Skeletal muscle tissue (tissue), 4 donors: ENCODE results near the gene POU2F3. TPM values are rescaled to one million over a fixed set of nuclear protein-coding genes. Genes with fewer than 3 reads are reported as not detected.
A peak's percentile ranks its signal among the peaks of the same experiment; 100 is the strongest.

Experiments used
- H3K27ac ChIP-seq: one replicate; pipeline ENCODE4 v1.7.0; 2013; ENCODE audit warnings: mild to moderate bottlenecking, low read depth, low read length, inconsistent platforms
- H3K27me3 ChIP-seq, 3 donors: one replicate each; pipeline ENCODE4 v1.7.0; 2013; ENCODE audit warnings: low read length in 3 of 3; ENCODE audit not compliant: control insufficient read depth in 3 of 3, insufficient read depth in 3 of 3
- H3K36me3 ChIP-seq, 3 donors: one replicate each; pipeline ENCODE4 v1.7.0; 2013; ENCODE audit warnings: low read length in 3 of 3; ENCODE audit not compliant: control insufficient read depth in 3 of 3, insufficient read depth in 3 of 3
- H3K4me1 ChIP-seq, 3 donors: one replicate each; pipeline ENCODE4 v1.7.0; 2013; ENCODE audit warnings: low read length in 3 of 3, mild to moderate bottlenecking in 3 of 3; ENCODE audit not compliant: control insufficient read depth in 3 of 3, insufficient read depth in 3 of 3
- H3K4me3 ChIP-seq, 3 donors: one replicate each; pipeline ENCODE4 v1.7.0; 2013; ENCODE audit warnings: low read length in 3 of 3
- H3K9ac ChIP-seq, 3 donors: one replicate each; pipeline ENCODE4 v1.7.0; 2013; ENCODE audit warnings: low read length in 3 of 3, mild to moderate bottlenecking in 3 of 3, moderate library complexity in 2 of 3, low read depth in 1 of 3
- H3K9me3 ChIP-seq, 3 donors: one replicate each; pipeline ENCODE4 v1.7.0; 2013; ENCODE audit warnings: low read length in 3 of 3; ENCODE audit not compliant: control insufficient read depth in 3 of 3
- total RNA-seq: library from RNA; depleted of rRNA; stranded (reverse); fragments of >200 nt; gene quantifications from one replicate; pipeline ENCODE4 v1.2.3, GENCODE V29; 2014
- donor health status: Osteomylitis.

The POU2F3 gene
- total RNA-seq, 1 donor from 2014 or later: not detected

DNA sequence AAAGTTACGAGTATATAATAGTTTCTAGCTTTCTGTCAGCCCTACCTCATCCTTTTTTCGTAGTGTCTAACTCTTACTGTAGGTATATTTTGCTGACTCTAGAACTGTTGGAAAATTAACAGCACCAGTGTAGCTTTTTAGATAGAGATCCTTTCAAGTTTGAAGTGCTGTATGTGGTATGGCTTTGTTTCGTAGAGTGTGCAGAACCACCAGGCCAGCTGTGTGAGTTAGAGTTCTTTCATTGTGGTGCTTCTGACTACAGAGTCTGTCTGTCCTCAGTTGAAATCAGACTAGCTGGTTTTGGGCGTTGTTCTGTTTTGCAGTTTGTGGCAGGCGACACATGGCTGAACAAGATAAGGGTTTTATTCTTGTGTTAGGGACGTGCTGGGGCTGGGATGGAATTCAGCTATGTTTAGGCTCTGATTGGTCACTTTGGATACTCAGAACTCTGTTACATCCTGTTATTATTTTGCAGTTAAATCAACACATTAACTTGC, 99.5 kb downstream of the POU2F3 start:
- peak overlapping the region; percentile 16 for H3K27ac ChIP-seq
- H3K4me3 ChIP-seq: peak overlapping the region; percentile 80 to 97 (median 94)
- peaks cover 10 to 49% (median 21%) of the 10 kb centered on the region in 3 donors for H3K4me1 ChIP-seq
- H3K27me3 ChIP-seq: no peaks in the 10 kb centered on the region
- H3K9ac ChIP-seq: peak overlapping the region; percentile 94 to 98 (median 95)
- no peaks in the 10 kb centered on the region for H3K9me3 ChIP-seq
- peaks cover 0 to 4% (median 0%) of the 10 kb centered on the region in 3 donors for H3K36me3 ChIP-seq

DNA sequence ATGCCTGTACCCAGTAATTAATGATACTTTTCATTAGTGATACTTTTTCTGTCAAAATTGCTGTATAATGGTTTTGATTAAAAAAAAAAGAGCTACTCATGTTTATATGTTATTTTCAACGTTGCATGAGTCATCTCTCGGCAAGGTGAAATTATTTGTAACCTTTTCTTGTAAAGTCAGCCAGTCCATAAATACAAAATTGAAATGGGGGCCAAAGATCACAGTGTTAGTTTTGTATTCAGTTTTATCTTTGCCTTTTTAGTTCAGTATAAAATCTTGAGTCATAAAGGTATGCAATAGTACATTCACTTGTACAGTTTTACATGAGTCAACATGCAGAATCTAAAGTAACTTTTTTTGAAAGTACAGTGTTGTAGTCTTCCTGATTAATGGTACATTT, 100.6 kb downstream of the POU2F3 start:
- peak overlapping the region in 1 of 3 donors; percentile 34 for H3K4me3 ChIP-seq

DNA sequence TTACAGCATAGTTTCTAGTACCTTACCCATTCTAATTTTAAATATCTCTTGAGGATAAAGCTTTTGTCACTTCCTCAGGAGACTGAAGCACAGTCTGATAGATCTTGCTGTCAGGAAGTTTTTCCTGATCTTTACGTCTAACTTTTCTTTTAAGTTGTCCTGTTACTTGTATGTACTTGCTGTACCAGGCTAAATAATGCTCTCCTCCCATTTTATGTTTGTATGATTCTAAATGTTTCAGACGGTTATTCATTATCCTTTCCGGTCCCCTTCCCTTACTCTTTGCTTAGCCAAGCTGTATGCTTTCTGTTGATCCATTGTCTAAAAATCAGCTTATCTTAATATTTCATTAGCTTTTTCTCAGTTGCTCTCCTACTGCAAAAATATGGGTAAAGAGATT, 102.3 kb downstream of the POU2F3 start:
- Histone ChIP-seq H3K4me3 (peak overlapping the region in 1 of 3 donors; percentile 14), H3K4me1 (peaks cover 21 to 58% (median 38%) of the 10 kb centered on the region in 3 donors), H3K9me3 (no peaks in the 10 kb centered on the region), H3K36me3 (no peaks in the 10 kb centered on the region), H3K27me3 (no peaks in the 10 kb centered on the region), H3K9ac (peak overlapping the region in 1 of 3 donors; percentile 54), H3K27ac (no peak overlapping the region)

More for the DNA sequence above, 100.6 kb downstream of the POU2F3 start:
- Histone ChIP-seq H3K36me3 (peaks cover 0 to 4% (median 0%) of the 10 kb centered on the region in 3 donors), H3K9ac (peak overlapping the region in 1 of 3 donors; percentile 98), H3K9me3 (no peaks in the 10 kb centered on the region), H3K4me1 (peaks cover 16 to 52% (median 30%) of the 10 kb centered on the region in 3 donors), H3K27ac (peak overlapping the region; percentile 16), H3K27me3 (no peaks in the 10 kb centered on the region)

DNA sequence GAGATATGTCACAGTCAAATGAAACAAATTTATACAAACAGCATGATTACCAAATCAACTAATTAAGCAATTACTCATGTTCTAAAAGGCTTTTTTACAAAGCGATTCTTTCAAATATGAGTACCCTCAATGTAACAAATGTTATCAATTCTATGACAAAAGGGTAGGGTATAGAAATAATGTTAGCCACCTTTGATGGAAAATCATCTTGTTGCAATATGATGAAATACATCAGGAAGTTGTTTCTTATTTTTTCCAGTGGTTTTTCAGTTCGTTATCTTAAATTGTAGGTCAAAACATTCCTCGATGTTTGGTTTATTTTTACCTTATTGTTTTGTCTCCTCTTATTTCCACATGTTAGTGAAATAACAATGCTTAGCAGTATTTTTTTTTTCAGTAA, 102.7 kb downstream of the POU2F3 start:
- H3K4me1 ChIP-seq: peaks cover 21 to 60% (median 38%) of the 10 kb centered on the region in 3 donors
- H3K36me3 ChIP-seq: no peaks in the 10 kb centered on the region
- no peaks in the 10 kb centered on the region for H3K9me3 ChIP-seq
- H3K27me3 ChIP-seq: no peaks in the 10 kb centered on the region
- no peak overlapping the region for H3K27ac ChIP-seq
- H3K4me3 ChIP-seq: no peak overlapping the region
- no peak overlapping the region for H3K9ac ChIP-seq

DNA sequence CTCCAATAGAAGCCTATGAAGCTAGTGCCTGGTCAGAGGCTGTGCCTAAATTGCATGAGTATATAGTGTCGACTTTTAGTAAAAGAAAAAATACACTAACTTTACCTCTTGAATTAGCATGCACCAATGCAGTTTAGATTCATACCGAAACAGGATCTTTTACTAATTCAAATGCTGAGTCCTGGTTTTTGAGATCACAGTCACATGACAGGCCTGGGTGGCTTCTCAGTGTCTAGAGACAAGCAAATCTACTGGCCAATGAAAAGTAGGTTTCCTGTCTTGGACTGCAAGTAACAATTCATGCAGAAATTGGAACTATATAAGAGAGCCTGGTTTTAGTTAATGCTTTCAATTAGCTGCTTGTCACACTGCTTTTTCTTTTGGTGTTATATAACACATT, 103.5 kb downstream of the POU2F3 start:
- no peak overlapping the region for H3K4me3 ChIP-seq
- H3K9me3 ChIP-seq: no peaks in the 10 kb centered on the region
- no peak overlapping the region for H3K27ac ChIP-seq
- H3K9ac ChIP-seq: no peak overlapping the region
- no peaks in the 10 kb centered on the region for H3K36me3 ChIP-seq
- no peaks in the 10 kb centered on the region for H3K27me3 ChIP-seq
- peaks cover 21 to 59% (median 38%) of the 10 kb centered on the region in 3 donors for H3K4me1 ChIP-seq

DNA sequence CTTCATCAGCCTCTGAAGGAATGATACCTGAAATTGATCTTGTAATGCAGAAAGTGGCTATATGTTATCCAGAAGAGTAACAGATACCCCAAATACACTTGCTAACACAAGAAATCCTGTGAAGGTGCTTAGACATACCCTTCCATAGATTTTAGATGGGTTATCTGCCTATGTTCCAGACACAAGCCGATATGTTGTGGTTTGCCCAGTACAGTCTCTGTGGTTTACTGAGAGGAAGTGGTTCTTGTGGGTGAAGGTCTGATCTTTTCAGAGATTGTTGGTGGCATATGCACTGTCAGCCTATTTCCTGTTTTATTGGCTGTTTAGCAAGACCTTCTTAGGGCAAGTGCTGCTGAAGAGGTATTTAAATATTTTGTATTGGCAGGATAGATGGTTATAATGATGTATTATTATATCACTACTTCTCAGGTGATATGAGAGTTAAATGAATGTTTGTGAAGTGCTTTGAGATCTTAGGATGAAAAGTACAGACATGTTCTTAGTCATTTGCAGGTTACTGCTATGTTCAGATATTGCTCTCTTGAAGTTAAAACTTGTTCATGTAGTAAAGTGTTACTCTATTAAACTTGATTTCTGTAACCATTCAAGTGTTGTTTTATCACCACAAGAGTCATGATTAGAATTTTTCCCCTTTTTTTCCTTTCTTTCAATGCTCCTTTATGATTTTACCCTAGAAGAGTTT, 104.5 kb downstream of the POU2F3 start:
- Histone ChIP-seq H3K4me3 (no peak overlapping the region), H3K27ac (peak overlapping the region; percentile 12), H3K4me1 (peaks cover 24 to 51% (median 38%) of the 10 kb centered on the region in 3 donors), H3K27me3 (no peaks in the 10 kb centered on the region), H3K9me3 (no peaks in the 10 kb centered on the region), H3K36me3 (no peaks in the 10 kb centered on the region), H3K9ac (peak overlapping the region in 2 of 3 donors; percentile 4 to 51)

DNA sequence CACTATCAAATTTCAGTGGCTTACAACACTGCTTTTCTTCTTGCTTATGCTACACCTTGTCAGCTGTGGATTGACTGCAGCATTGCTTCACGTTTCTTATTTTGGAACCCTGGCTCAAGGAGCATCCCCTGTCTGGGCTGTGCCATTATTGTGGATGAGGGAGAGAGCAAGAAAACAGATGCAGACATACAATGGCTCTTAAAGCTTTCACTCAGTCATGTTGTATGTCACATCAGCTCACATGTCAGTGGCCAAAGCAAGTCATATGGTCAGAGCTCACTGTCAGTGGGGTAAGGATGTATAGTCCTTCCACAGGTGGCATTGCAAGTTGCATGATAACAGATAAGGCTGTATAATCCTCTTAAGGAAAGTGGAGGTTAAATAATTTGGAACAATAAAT, 106.3 kb downstream of the POU2F3 start:
- Histone ChIP-seq H3K36me3 (no peaks in the 10 kb centered on the region), H3K4me1 (peaks cover 23 to 41% (median 31%) of the 10 kb centered on the region in 3 donors), H3K27me3 (no peaks in the 10 kb centered on the region), H3K27ac (peak overlapping the region; percentile 49), H3K9me3 (no peaks in the 10 kb centered on the region), H3K4me3 (peak overlapping the region in 2 of 3 donors; percentile 0 to 38), H3K9ac (peak overlapping the region in 1 of 3 donors; percentile 1)

DNA sequence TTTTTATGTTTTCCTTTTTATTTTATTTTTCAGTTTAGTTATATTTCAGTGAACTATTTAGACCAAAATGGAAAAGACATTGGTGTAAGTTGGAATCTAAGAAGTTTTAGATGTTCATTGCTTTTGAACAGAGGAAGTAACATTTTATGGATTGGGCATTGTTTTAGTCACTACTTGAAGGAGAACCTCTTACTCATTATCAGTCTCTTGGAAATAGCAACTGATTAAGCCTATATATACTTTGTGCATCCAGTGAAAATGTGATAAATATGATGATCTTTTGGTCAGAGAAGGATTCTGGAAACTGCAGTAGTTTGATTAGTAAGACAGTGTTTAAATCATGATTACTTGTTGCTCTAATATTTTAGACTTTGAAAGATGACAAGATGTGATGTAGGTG, 110.7 kb downstream of the POU2F3 start:
- Histone ChIP-seq H3K36me3 (no peaks in the 10 kb centered on the region), H3K4me3 (no peak overlapping the region), H3K27ac (no peak overlapping the region), H3K27me3 (no peaks in the 10 kb centered on the region), H3K9me3 (no peaks in the 10 kb centered on the region), H3K4me1 (peaks cover 20 to 22% (median 21%) of the 10 kb centered on the region in 3 donors), H3K9ac (no peak overlapping the region)

DNA sequence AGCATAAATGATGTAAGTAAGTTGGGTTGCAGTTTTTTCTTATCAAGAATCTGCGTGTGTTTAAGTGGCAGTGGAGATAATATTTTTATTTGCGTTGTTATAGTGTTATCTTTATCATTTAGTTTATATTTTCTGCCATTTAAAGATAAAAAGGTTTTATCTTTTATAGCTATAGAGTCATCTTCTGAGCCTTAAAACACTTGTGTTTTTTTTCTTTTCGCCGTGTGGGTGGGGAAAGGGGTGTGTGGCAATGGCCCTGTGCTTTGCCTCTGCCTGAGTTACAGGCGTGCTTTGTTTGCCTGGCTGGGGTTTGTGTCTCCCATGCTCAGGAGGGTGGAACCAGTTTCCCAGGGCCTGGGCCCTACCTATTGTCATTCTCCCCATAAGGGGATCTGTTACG, 112.5 kb downstream of the POU2F3 start:
- no peaks in the 10 kb centered on the region for H3K36me3 ChIP-seq
- no peak overlapping the region for H3K4me3 ChIP-seq
- H3K27ac ChIP-seq: no peak overlapping the region
- H3K27me3 ChIP-seq: no peaks in the 10 kb centered on the region
- H3K9ac ChIP-seq: no peak overlapping the region
- H3K9me3 ChIP-seq: no peaks in the 10 kb centered on the region
- peaks cover 12 to 16% (median 15%) of the 10 kb centered on the region in 3 donors for H3K4me1 ChIP-seq

DNA sequence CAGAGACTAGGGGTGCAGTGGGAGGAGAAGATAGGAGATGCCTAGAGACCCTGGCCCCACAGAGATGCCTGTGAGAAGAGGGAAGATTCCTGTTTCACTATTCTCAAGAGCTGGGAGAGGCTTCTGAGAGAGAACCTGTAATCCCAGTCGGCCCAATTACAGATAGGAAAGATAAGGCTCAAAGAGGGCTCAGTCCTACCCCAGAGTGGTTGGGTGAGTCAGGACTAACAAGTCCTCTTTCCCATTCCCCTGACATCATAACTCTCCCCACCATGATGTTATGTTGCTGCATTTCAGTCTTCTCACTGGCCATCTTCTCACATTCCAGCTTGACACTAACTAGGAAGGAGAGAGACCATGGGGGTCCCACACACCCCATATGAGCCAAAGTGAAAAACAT, 114.1 kb downstream of the POU2F3 start:
- Histone ChIP-seq H3K36me3 (no peaks in the 10 kb centered on the region), H3K9me3 (no peaks in the 10 kb centered on the region), H3K4me1 (peaks cover 9 to 17% (median 14%) of the 10 kb centered on the region in 3 donors), H3K9ac (no peak overlapping the region), H3K27me3 (no peaks in the 10 kb centered on the region), H3K4me3 (no peak overlapping the region), H3K27ac (no peak overlapping the region)
